Neural cell (in vitro differentiated cells): ENCODE data around the gene SWAP70. TPM values are rescaled to one million over a fixed set of nuclear protein-coding genes. Genes with fewer than 3 reads are reported as not detected.

Experiments used
- H2AFZ ChIP-seq: fragments of 200-600, 300-800 bp; sonication (generic), shearing (Covaris generic); 2 replicates; pipeline ENCODE4 v1.6.0; 2014; ENCODE audit warnings: low read depth, mild to moderate bottlenecking, antibody characterized with exemption, low read length, moderate library complexity
- H3F3A ChIP-seq: fragments of 200-600 bp; shearing (Covaris generic); 2 replicates; pipeline ENCODE4 v1.6.1; 2016; ENCODE audit warnings: mild to moderate bottlenecking, moderate library complexity, mixed read lengths, antibody characterized with exemption, low read length; ENCODE audit not compliant: insufficient read depth, poor library complexity, severe bottlenecking
- H3K27ac ChIP-seq: fragments of 200-600, 300-800 bp; sonication (generic), shearing (Covaris generic); 2 replicates; pipeline ENCODE4 v1.5.1; 2014; ENCODE audit warnings: mild to moderate bottlenecking, low read length, moderate library complexity
- H3K27me3 ChIP-seq: fragments of 300-800, 200-600 bp; sonication (generic), shearing (Covaris generic); 2 replicates; pipeline ENCODE4 v1.6.0; 2014; ENCODE audit warnings: mild to moderate bottlenecking, low read depth, low read length, moderate library complexity; ENCODE audit not compliant: insufficient read depth
- H3K36me3 ChIP-seq: fragments of 300-800, 200-600 bp; sonication (generic), shearing (Covaris generic); 2 replicates; pipeline ENCODE4 v1.5.1; 2014; ENCODE audit warnings: mild to moderate bottlenecking, antibody characterized with exemption, low read length, moderate library complexity; ENCODE audit not compliant: insufficient read depth
- H3K4me2 ChIP-seq: fragments of 300-800, 200-600 bp; sonication (generic), shearing (Covaris generic); 2 replicates; pipeline ENCODE4 v1.6.0; 2014; ENCODE audit warnings: mild to moderate bottlenecking, low read length
- H3K4me3 ChIP-seq: fragments of 300-800, 200-600 bp; sonication (generic), shearing (Covaris generic); 2 replicates; pipeline ENCODE4 v1.5.1; 2014; ENCODE audit warnings: mild to moderate bottlenecking, low read length, moderate library complexity
- H3K79me2 ChIP-seq: fragments of 200-600 bp; shearing (Covaris generic); replicated peaks from 2 replicates; pipeline ENCODE4 v1.6.0; 2014; ENCODE audit warnings: mild to moderate bottlenecking, low read length, moderate library complexity; ENCODE audit not compliant: insufficient read depth
- H3K9ac ChIP-seq: fragments of 300-800, 200-600 bp; sonication (generic), shearing (Covaris generic); 2 replicates; pipeline ENCODE4 v1.6.1; 2016; ENCODE audit warnings: mild to moderate bottlenecking, low read length, mixed read lengths
- H3K9me2 ChIP-seq: fragments of 200-600 bp; shearing (Covaris generic); 2 replicates; pipeline ENCODE4 v1.6.1; 2016; ENCODE audit warnings: mild to moderate bottlenecking, low read length, mixed read lengths; ENCODE audit not compliant: insufficient read depth
- H3K9me3 ChIP-seq: fragments of 200-600, 300-800 bp; sonication (generic), shearing (Covaris generic); 2 replicates; pipeline ENCODE4 v1.6.1; 2016; ENCODE audit warnings: mild to moderate bottlenecking, mixed run types, low read length, moderate library complexity, mixed read lengths
- H4K20me1 ChIP-seq: fragments of 200-600 bp; shearing (Covaris generic); 2 replicates; pipeline ENCODE4 v1.6.1; 2016; ENCODE audit warnings: mild to moderate bottlenecking, mixed run types; ENCODE audit not compliant: insufficient read depth
- EP300 ChIP-seq: fragments of 450-650 bp; conservative IDR thresholded peaks from 2 replicates; pipeline ENCODE4 v1.6.1; 2014; ENCODE audit warnings: antibody characterized with exemption, mild to moderate bottlenecking, moderate library complexity; ENCODE audit not compliant: poor library complexity, severe bottlenecking
- EZH2 ChIP-seq: fragments of 200-600, 300-800 bp; shearing (Covaris generic), sonication (generic); IDR thresholded peaks from 2 replicates; pipeline ENCODE4 v1.6.1; 2014; ENCODE audit warnings: antibody characterized with exemption, low read length, borderline replicate concordance, mild to moderate bottlenecking; ENCODE audit not compliant: insufficient read depth, poor library complexity, severe bottlenecking
- MXI1 ChIP-seq: fragments of 450-650 bp; conservative IDR thresholded peaks from 2 replicates; pipeline ENCODE4 v1.6.1; 2014; ENCODE audit warnings: antibody characterized with exemption, mild to moderate bottlenecking; ENCODE audit not compliant: poor library complexity, severe bottlenecking
- POLR2AphosphoS5 ChIP-seq: IDR thresholded peaks from 2 replicates; pipeline ENCODE4 v1.6.1; 2012
- RAD21 ChIP-seq: fragments of 450-650 bp; conservative IDR thresholded peaks from 2 replicates; pipeline ENCODE4 v1.6.1; 2014; ENCODE audit warnings: antibody characterized with exemption, mild to moderate bottlenecking, moderate library complexity
- SMC3 ChIP-seq: fragments of 450-650 bp; conservative IDR thresholded peaks from 2 replicates; pipeline ENCODE4 v1.6.1; 2014; ENCODE audit warnings: antibody characterized with exemption, mild to moderate bottlenecking, moderate library complexity; ENCODE audit not compliant: poor library complexity
- TAF1 ChIP-seq: IDR thresholded peaks from 2 replicates; pipeline ENCODE4 v1.6.1; 2012; ENCODE audit warnings: low read depth
- polyA plus RNA-seq: library from polyadenylated mRNA; depleted of rRNA; stranded (reverse); fragments of >200 nt; gene quantifications from 2 replicates; pipeline ENCODE4 v1.2.3, GENCODE V29; 2014
- TF ChIP-seq, protein P1 (sequence below): IDR thresholded peaks from 2 replicates; pipeline ENCODE4 v1.6.1; 2012; ENCODE audit warnings: borderline replicate concordance
- TF ChIP-seq, protein P2 (sequence below): fragments of 450-650 bp; IDR thresholded peaks from 2 replicates; pipeline ENCODE4 v1.5.1; 2014; ENCODE audit warnings: antibody characterized with exemption, mild to moderate bottlenecking, moderate library complexity; ENCODE audit not compliant: poor library complexity, severe bottlenecking

SWAP70 gene
- polyA plus RNA-seq, 1 donor from 2014 or later: 1.4 TPM

DNA sequence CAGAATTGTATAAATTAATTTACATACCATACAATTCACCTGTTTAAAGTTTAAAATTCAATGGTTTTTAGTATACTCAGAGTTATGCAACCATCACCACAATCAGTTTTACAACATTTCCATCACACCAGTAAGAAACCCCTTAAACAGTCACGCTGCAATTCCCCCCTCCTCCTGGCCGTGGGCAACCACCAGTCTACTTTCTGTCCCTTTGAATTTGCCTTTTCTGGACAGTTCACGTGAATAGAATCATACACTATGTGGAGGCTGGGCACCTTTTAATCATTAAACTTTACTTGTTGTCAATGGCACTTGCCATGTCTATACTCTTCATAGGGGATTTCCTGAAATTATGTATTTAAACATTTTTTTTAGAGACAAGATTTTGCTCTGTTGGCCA, 20.1 kb upstream of the SWAP70 start (continued):
- no peak for TF ChIP-seq POLR2AphosphoS5
- no peak for TF ChIP-seq EZH2

DNA sequence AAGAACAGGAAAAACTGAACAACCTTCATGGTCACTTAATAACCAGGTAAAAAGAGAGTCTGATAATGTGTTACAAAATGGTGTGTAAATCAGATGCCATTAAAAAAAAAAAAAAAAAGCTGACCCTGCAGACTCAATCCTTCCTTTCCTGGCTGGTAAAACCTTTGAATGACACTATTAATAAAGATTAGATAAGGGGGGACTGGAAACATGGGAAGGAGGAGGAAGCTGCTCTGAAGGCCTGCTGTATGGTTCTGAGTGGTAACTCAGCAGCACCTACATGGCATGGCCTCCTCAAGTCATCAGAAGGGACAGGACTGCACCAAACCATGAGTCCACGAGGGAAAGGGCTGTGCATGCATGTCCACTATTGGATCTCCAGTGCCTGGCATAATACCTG, 18.0 kb upstream of the SWAP70 start:
- Histone ChIP-seq H3K36me3 (no peaks in the 10 kb centered on the region), H3K4me3 (no peak overlapping the region), H3K27me3 (no peaks in the 10 kb centered on the region), H4K20me1 (no peaks in the 10 kb centered on the region), H3K27ac (no peak overlapping the region), H3K9ac (no peak overlapping the region), H3K9me3 (no peaks in the 10 kb centered on the region), H3K79me2 (no peaks in the 10 kb centered on the region), H2AFZ (no peak overlapping the region), H3K4me2 (no peak overlapping the region), H3K9me2 (no peaks in the 10 kb centered on the region), H3F3A (no peaks in the 10 kb centered on the region)
- no peak for TF ChIP-seq MXI1
- no peak for TF ChIP-seq RAD21
- no peak for TF ChIP-seq POLR2AphosphoS5
- no peak for TF ChIP-seq TAF1
- TF ChIP-seq, protein P1, sequence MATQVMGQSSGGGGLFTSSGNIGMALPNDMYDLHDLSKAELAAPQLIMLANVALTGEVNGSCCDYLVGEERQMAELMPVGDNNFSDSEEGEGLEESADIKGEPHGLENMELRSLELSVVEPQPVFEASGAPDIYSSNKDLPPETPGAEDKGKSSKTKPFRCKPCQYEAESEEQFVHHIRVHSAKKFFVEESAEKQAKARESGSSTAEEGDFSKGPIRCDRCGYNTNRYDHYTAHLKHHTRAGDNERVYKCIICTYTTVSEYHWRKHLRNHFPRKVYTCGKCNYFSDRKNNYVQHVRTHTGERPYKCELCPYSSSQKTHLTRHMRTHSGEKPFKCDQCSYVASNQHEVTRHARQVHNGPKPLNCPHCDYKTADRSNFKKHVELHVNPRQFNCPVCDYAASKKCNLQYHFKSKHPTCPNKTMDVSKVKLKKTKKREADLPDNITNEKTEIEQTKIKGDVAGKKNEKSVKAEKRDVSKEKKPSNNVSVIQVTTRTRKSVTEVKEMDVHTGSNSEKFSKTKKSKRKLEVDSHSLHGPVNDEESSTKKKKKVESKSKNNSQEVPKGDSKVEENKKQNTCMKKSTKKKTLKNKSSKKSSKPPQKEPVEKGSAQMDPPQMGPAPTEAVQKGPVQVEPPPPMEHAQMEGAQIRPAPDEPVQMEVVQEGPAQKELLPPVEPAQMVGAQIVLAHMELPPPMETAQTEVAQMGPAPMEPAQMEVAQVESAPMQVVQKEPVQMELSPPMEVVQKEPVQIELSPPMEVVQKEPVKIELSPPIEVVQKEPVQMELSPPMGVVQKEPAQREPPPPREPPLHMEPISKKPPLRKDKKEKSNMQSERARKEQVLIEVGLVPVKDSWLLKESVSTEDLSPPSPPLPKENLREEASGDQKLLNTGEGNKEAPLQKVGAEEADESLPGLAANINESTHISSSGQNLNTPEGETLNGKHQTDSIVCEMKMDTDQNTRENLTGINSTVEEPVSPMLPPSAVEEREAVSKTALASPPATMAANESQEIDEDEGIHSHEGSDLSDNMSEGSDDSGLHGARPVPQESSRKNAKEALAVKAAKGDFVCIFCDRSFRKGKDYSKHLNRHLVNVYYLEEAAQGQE: no peak
- TF ChIP-seq SMC3: no peak
- TF ChIP-seq, protein P2, sequence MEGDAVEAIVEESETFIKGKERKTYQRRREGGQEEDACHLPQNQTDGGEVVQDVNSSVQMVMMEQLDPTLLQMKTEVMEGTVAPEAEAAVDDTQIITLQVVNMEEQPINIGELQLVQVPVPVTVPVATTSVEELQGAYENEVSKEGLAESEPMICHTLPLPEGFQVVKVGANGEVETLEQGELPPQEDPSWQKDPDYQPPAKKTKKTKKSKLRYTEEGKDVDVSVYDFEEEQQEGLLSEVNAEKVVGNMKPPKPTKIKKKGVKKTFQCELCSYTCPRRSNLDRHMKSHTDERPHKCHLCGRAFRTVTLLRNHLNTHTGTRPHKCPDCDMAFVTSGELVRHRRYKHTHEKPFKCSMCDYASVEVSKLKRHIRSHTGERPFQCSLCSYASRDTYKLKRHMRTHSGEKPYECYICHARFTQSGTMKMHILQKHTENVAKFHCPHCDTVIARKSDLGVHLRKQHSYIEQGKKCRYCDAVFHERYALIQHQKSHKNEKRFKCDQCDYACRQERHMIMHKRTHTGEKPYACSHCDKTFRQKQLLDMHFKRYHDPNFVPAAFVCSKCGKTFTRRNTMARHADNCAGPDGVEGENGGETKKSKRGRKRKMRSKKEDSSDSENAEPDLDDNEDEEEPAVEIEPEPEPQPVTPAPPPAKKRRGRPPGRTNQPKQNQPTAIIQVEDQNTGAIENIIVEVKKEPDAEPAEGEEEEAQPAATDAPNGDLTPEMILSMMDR: no peak
- TF ChIP-seq EZH2: no peak

DNA sequence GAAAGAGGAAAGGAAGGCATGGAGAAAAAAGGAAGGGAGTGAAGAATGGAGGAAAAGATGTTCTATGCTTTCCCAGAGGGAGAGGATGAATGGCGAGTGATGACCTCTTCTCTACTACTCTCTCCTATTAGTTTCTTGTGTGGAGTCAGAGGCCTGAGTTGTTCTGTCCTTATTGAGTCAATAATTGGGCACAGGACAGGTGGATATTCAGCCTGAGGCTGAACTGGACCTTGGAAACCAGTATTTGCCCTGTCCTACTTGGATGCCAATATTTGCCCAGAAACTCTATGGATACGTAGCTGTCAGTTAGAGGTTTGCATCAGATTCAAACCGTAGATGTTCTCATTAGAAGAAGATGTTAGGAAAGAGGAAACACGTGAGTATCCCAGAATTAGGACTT, 17.6 kb upstream of the SWAP70 start:
- no peaks in the 10 kb centered on the region for H3F3A ChIP-seq
- no peak overlapping the region for H3K4me3 ChIP-seq
- H3K4me2 ChIP-seq: no peak overlapping the region
- TF ChIP-seq EP300 (no peak), MXI1 (no peak), RAD21 (no peak), EZH2 (no peak), TAF1 (no peak), POLR2AphosphoS5 (no peak), SMC3 (no peak)
- TF ChIP-seq, protein P1: no peak
- TF ChIP-seq, protein P2: no peak
- no peaks in the 10 kb centered on the region for H3K27me3 ChIP-seq
- H3K27ac ChIP-seq: no peak overlapping the region
- H3K36me3 ChIP-seq: no peaks in the 10 kb centered on the region
- H4K20me1 ChIP-seq: no peaks in the 10 kb centered on the region
- H3K9ac ChIP-seq: no peak overlapping the region
- H3K79me2 ChIP-seq: no peaks in the 10 kb centered on the region
- no peaks in the 10 kb centered on the region for H3K9me3 ChIP-seq
- no peaks in the 10 kb centered on the region for H3K9me2 ChIP-seq
- no peak overlapping the region for H2AFZ ChIP-seq
